GM12873 (cell line): Measurements from ENCODE around the gene ALOX12B.

Experiments
- CTCF ChIP-seq: IDR thresholded peaks from 2 replicates; pipeline ENCODE4 v1.5.1; 2012; ENCODE audit warnings: low read depth, mild to moderate bottlenecking, moderate library complexity, low read length, control low read depth; ENCODE audit not compliant: insufficient read depth; ENCODE audit errors: missing control alignments

The ALOX12B gene

GRCh38 chr17:8072729-8073461 is 14.6 kb downstream of the ALOX12B start:
- no peak for TF ChIP-seq CTCF

- no peak for TF ChIP-seq CTCF
These were observed 15.2 kb downstream of the ALOX12B start for GRCh38 chr17:8072341-8072728.

GRCh38 chr17:8071496-8071895 is 16.0 kb downstream of the ALOX12B start:
- TF ChIP-seq CTCF, result no peak

- TF ChIP-seq CTCF, result no peak
These were observed 18.0 kb downstream of the ALOX12B start for GRCh38 chr17:8069587-8069860.

GRCh38 chr17:8068736-8069586 is 18.6 kb downstream of the ALOX12B start:
- TF ChIP-seq CTCF, result no peak

GRCh38 chr17:8067806-8068205 is 19.7 kb downstream of the ALOX12B start:
- TF ChIP-seq CTCF, result no peak

- no peak for TF ChIP-seq CTCF
These were observed 20.4 kb downstream of the ALOX12B start for GRCh38 chr17:8066841-8067775.
